ENCODE measurements around the gene TPRN. TPM values are rescaled to one million over a fixed set of nuclear protein-coding genes. Genes with fewer than 3 reads are reported as not detected.
A peak's percentile ranks its signal among the peaks of the same experiment; 100 is the strongest.

The TPRN gene
- total and polyA plus RNA-seq, 10 donors, result 4.5 to 10.7 (median 7.2) TPM

- Histone ChIP-seq H3K36me3 (peaks cover 0 to 34% (median 12%) of the 10 kb centered on the region in 6 donors), H3K9me3 (no peaks in the 10 kb centered on the region), H3K27ac (no peak overlapping the region), H3K4me1 (peaks cover 8 to 69% (median 44%) of the 10 kb centered on the region in 6 donors), H3K27me3 (replicated peaks in 1 of 7) (peaks cover 0 to 18% (median 4%) of the 10 kb centered on the region in 7 donors), H3K4me3 (no peak overlapping the region)
- 89 to 98% (median 95%) methylated on average over 4 to 10 of the region's 10 CpGs for whole genome bisulfite sequencing, 5 donors
- peak in 1 of 3 donors; percentile 34 for TF ChIP-seq POLR2AphosphoS5 (IDR thresholded peaks at IDR 0.05)
- TF ChIP-seq, protein P1, sequence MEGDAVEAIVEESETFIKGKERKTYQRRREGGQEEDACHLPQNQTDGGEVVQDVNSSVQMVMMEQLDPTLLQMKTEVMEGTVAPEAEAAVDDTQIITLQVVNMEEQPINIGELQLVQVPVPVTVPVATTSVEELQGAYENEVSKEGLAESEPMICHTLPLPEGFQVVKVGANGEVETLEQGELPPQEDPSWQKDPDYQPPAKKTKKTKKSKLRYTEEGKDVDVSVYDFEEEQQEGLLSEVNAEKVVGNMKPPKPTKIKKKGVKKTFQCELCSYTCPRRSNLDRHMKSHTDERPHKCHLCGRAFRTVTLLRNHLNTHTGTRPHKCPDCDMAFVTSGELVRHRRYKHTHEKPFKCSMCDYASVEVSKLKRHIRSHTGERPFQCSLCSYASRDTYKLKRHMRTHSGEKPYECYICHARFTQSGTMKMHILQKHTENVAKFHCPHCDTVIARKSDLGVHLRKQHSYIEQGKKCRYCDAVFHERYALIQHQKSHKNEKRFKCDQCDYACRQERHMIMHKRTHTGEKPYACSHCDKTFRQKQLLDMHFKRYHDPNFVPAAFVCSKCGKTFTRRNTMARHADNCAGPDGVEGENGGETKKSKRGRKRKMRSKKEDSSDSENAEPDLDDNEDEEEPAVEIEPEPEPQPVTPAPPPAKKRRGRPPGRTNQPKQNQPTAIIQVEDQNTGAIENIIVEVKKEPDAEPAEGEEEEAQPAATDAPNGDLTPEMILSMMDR (IDR thresholded peaks at IDR 0.05 in 8 of 11, conservative IDR thresholded peaks at IDR 0.05 in 3 of 11), result no peak
- no peak for DNase-seq
- intact Hi-C loops (cut with DNase I; ENCODE audit: low total_unique reads), result loop anchor here (5.0 kb wide), 1 partner anchor 103 kb away; no protein-coding TSS in a partner anchor
These were observed 19.3 kb upstream of the TPRN start for GRCh38 chr9:137219757-137220316.

- Histone ChIP-seq H3K36me3 (peaks cover 0 to 45% (median 13%) of the 10 kb centered on the region in 6 donors), H3K27me3 (replicated peaks in 1 of 7) (peaks cover 0 to 18% (median 4%) of the 10 kb centered on the region in 7 donors), H3K4me3 (no peak overlapping the region), H3K9me3 (no peaks in the 10 kb centered on the region), H3K4me1 (peaks cover 8 to 59% (median 34%) of the 10 kb centered on the region in 6 donors), H3K27ac (peak overlapping the region in 3 of 8 donors; percentile 26 to 50 (median 47))
- TF ChIP-seq, protein P1 (IDR thresholded peaks at IDR 0.05 in 8 of 11, conservative IDR thresholded peaks at IDR 0.05 in 3 of 11), result no peak
- TF ChIP-seq POLR2A (IDR thresholded peaks at IDR 0.05) (no peak), POLR2AphosphoS5 (IDR thresholded peaks at IDR 0.05) (peak; percentile 4 to 79 (median 49))
- 76 to 83% (median 81%) methylated on average over 5 to 12 of the region's 12 CpGs for WGBS, 5 donors
- intact Hi-C loops (cut with DNase I; ENCODE audit: low total_unique reads), result no loop called here
- DNase-seq, result no peak
These were observed 18.3 kb upstream of the TPRN start for GRCh38 chr9:137218754-137219271.

GRCh38 chr9:137218212-137218753 lies 17.7 kb upstream of the TPRN start:
- no peak for DNase-seq
- WGBS, 5 donors, result 87 to 93% (median 90%) methylated on average over 26 to 30 of the region's 30 CpGs
- intact Hi-C loops (cut with DNase I; ENCODE audit: low total_unique reads), result no loop called here

More at GRCh38 chr9:137218212-137218753, 17.7 kb upstream of the TPRN start:
- TF ChIP-seq POLR2A (IDR thresholded peaks at IDR 0.05) (no peak), POLR2AphosphoS5 (IDR thresholded peaks at IDR 0.05) (no peak)
- TF ChIP-seq, protein P1 (IDR thresholded peaks at IDR 0.05 in 8 of 11, conservative IDR thresholded peaks at IDR 0.05 in 3 of 11), result no peak
- H3K27ac ChIP-seq, result peak overlapping the region in 3 of 8 donors; percentile 26 to 50 (median 47)
- no peak overlapping the region for H3K4me3 ChIP-seq
- H3K9me3 ChIP-seq, result no peaks in the 10 kb centered on the region
- H3K27me3 ChIP-seq (replicated peaks in 1 of 7), result peaks cover 0 to 18% (median 4%) of the 10 kb centered on the region in 7 donors
- peaks cover 0 to 50% (median 13%) of the 10 kb centered on the region in 6 donors for H3K36me3 ChIP-seq
- H3K4me1 ChIP-seq, result peaks cover 8 to 56% (median 33%) of the 10 kb centered on the region in 6 donors
